RWPE1 (cell line): ENCODE measurements around the gene CIZ1.

Source experiments
- CTCF ChIA-PET: fragments of 350-600 bp; sonication (Branson Sonifier 250); formaldehyde crosslinking; extraction: SDS; loops from one replicate; lab custom pipeline; 2021; lab: Yijun Ruan, JAX
- POLR2A ChIA-PET: fragments of 400-600 bp; formaldehyde crosslinking; extraction: SDS; loops from one replicate; lab custom pipeline; 2020; ENCODE audit warnings: antibody characterized with exemption; ENCODE audit not compliant: low non-redundant PET; lab: Yijun Ruan, JAX
- DNase-seq: peaks from one replicate; pipeline ENCODE4 v3.0.0; 2012; ENCODE audit warnings: low spot score
- H3K27ac ChIP-seq: fragments of 450-650 bp; 2 replicates; pipeline ENCODE4 v1.5.1; 2017
- TF ChIP-seq, protein P1 (sequence below): fragments of 450-650 bp; conservative IDR thresholded peaks from 2 replicates; pipeline ENCODE4 v1.5.1; 2017; ENCODE audit warnings: low read depth, mild to moderate bottlenecking

The CIZ1 gene

DNA sequence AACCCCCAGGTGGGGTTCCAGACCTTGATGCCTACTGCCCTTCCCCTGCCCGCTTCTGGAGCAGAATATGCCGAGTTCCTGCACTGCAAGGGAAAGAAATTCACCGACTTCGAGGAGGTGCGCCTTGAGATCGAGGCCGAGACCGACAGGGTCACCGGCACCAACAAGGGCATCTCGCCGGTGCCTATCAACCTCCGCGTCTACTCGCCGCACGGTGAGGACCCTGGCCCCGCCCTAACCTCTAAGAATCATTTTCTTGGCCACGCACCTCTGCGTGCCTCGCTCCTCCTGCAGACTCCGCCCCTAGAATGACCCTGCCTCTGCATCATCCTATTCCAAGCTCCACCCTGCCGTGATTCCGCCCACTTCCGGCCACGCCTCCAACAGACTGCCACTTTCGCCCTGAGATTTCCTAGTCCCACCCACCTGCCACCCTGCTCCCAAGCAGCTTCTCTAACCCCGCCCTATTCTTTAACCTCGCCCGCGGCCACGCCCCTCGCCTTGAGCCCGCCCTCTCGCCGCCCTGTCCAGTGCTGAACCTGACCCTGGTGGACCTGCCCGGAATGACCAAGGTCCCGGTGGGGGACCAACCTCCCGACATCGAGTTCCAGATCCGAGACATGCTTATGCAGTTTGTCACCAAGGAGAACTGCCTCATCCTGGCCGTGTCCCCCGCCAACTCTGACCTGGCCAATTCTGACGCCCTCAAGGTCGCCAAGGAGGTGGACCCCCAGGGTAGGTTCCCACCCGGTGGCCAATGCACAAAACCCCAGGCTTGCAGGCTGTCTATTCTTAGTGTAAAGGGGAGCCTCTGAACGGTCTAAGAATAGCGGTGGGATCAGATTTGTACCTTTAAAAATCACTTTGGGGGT lies 27.4 kb upstream of the CIZ1 start:
- H3K27ac ChIP-seq, result peak overlapping the region; percentile 59
- peak; percentile 100 for DNase-seq
- POLR2A ChIA-PET, result no interaction called here

GRCh38 chr9:128218172-128218517 lies 26.8 kb upstream of the CIZ1 start:
- DNase-seq, result no peak
- TF ChIP-seq, protein P1, sequence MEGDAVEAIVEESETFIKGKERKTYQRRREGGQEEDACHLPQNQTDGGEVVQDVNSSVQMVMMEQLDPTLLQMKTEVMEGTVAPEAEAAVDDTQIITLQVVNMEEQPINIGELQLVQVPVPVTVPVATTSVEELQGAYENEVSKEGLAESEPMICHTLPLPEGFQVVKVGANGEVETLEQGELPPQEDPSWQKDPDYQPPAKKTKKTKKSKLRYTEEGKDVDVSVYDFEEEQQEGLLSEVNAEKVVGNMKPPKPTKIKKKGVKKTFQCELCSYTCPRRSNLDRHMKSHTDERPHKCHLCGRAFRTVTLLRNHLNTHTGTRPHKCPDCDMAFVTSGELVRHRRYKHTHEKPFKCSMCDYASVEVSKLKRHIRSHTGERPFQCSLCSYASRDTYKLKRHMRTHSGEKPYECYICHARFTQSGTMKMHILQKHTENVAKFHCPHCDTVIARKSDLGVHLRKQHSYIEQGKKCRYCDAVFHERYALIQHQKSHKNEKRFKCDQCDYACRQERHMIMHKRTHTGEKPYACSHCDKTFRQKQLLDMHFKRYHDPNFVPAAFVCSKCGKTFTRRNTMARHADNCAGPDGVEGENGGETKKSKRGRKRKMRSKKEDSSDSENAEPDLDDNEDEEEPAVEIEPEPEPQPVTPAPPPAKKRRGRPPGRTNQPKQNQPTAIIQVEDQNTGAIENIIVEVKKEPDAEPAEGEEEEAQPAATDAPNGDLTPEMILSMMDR, result no peak
- POLR2A ChIA-PET, result no interaction called here
- CTCF ChIA-PET, result interaction anchor here (1.1 to 1.2 kb wide), 2 partner anchors 17 to 37 kb away, joined by 3 to 6 read pairs; no protein-coding TSS in a partner anchor
- H3K27ac ChIP-seq, result peak overlapping the region; percentile 59

More for the DNA sequence above, 27.4 kb upstream of the CIZ1 start:
- TF ChIP-seq, protein P1, result no peak
- CTCF ChIA-PET, result interaction anchor here (1.1 to 1.2 kb wide), 3 partner anchors 15 to 36 kb away, joined by 3 to 6 read pairs (median 4); no protein-coding TSS in a partner anchor

GRCh38 chr9:128216781-128217553 lies 25.6 kb upstream of the CIZ1 start:
- CTCF ChIA-PET, result interaction anchor here (0.5 to 1.0 kb wide), 4 partner anchors 13 to 145 kb away, joined by 3 to 4 read pairs (median 4); partner anchors contain the start of gene DNM1
- TF ChIP-seq, protein P1, result no peak
- peak overlapping the region; percentile 59; the same call in 1 of the 2 replicates for H3K27ac ChIP-seq
- POLR2A ChIA-PET, result interaction anchor here (0.6 to 0.7 kb wide), 2 partner anchors 44 to 91 kb away, joined by 3 to 11 read pairs; no protein-coding TSS in a partner anchor
- no peak for DNase-seq

DNA sequence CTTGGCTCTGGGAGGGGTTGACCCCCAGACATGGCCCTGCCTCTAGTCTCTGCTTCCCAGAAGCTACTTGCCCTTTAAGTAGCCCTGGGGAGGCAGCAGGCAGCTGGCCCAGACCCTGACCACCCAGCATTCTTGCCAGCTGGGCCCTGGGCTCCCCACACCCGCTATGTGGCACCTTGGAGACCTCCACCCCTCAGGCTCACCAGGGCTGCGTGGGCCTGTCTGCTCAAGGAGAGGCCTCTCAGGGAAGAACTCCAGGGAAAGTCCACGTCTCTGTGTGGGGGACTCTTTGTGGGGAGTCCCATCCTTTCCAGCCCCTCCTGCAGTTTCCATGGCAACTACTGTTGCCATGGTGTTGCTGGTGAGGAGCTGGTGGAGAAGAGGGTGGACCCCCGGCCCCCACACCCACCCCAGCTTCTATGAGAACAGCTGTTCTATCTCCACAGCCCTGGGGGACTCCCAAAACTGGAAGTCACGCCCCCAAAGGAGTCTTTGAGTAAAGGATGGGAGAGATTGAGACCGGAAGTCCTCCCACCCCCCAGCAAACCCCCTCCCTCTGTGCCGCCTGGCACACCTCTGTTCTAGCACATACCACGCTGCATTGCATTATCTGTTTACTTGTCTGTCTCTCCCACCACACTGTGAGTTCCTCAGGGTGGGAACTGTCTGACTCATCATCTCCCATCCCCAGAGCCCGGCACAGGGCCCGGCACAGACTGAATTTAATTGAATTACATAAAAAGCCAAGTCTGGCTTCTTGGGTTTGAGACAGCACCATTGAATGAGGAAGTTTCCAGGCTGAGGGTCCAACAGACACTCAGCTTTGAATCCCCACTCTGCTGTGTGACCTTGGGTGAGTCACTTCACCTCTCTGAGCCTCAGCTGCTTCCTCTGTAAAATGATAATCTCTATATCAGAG lies 24.4 kb upstream of the CIZ1 start:
- TF ChIP-seq, protein P1, result no peak
- CTCF ChIA-PET, result interaction anchor here (0.6 to 1.2 kb wide), 4 partner anchors 11 to 80 kb away, joined by 4 read pairs; partner anchors contain the start of gene DNM1
- peak overlapping the region; percentile 64 for H3K27ac ChIP-seq
- POLR2A ChIA-PET, result no interaction called here
- DNase-seq, result no peak

GRCh38 chr9:128214571-128215490 lies 23.5 kb upstream of the CIZ1 start:
- TF ChIP-seq, protein P1, result no peak
- no peak for DNase-seq
- CTCF ChIA-PET, result interaction anchor here (0.8 to 1.2 kb wide), 3 partner anchors 10 to 81 kb away, joined by 4 to 5 read pairs (median 4); no protein-coding TSS in a partner anchor
- H3K27ac ChIP-seq, result peak overlapping the region; percentile 64
- POLR2A ChIA-PET, result no interaction called here
